COLO829 (cell line): Measurements from ENCODE around the gene ZNF227.
"Not testable (repeated sequence)": the region's sequence is repeated elsewhere in the genome, so short reads cannot be mapped to it uniquely, and the experiment has no call there.

Source experiments
- DNase-seq: peaks from one replicate; pipeline ENCODE4 v3.0.0; 2012; ENCODE audit warnings: low spot score

Gene ZNF227

DNA sequence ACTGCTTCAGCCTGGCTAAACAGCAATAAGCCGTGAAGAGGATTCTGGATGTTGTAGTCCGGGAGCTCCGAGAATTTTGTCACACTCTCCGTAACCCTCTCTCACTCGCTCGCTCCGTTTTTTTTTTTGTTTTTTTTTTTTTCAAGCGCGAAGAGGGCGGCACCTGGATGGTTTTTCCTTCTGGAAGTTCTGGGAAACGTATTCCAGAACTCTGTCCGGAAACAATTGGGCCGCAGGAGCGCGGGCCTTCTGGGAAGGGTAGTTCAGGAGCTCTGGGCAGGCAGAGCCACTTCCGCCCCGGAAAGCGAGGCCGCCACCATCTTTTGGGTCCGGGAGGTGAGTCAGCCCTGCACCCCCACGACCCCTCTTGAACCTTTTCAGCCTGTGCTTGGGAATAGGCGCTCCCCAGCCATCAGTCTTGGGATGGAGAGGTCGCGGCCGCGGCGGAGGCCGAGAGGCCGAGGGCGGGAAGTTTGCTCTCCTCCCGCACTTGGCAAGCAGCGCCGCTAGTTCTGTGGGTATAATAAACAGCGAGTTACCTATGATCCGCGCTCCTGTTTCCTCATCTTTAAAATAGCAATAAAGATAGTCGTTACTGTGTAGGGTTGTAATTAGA is at the start of gene ZNF227:
TSS of gene ZNF227 (plus strand) at position 283 of the 616 bp plus-strand sequence. CDS start 5,261 bp downstream, outside the sequence.
- peak; percentile 64 for DNase-seq

- DNase-seq: no peak
Observed at GRCh38 chr19:44163789-44164188, 48.5 kb upstream of the ZNF227 start.

DNA sequence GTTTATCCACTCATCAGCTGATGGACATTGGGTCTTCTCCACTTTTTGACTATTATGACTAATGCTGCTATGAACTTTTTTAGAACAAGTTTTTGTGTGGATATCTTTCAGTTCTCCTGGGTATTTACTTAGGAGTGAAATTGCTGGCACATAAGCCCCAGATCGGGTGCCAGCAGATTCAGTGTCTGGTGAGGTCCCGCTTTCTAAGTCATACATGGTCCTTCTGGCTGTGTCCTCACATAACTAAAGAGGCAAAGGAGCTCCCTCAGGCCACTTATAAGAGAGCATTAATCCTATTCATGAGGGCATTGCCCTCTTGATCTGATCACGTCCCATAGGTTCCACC is 48.0 kb upstream of the ZNF227 start:
- DNase-seq: no peak

DNA sequence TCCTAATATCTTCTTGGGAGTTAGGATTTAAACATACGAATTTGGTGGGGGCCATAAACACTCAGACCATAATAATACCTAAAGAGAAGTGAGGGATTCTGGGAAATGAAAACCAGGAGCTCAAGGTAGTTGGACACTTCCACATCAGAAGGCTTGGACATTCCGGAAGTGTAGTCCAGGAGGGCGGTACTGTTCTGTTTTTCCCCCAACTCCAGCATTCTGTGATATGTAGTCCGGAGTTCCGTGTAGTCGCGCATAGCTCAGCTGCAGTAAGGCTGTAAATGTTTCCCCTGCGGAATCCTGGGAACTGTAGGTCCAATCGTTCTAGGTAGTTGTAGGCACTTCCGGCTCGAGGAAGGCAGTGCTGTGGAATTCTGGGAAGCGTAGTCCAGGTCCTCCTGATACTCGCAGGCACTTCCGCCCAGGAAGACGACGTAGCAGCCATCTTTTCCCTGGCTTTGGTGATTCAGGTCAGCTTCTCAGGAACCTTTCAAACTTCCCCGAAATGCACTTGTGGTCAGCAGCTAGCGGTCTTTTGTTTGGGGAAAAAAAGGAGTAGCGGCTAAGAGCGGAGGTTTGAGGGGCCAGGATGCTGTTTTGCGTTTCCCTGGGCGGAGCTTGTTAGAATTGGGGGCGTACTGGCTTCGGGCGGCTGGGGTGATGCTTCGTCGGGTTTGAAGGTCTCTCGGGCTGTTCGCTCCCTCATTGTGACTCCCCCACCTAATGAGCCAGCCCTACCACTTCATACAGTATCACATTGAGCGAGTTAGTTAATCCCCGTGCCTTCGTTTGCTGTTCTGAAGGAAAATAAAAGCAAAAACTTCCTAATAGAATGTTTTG is 47.4 kb upstream of the ZNF227 start, which contains the start of gene ZNF226:
TSS of gene ZNF226 (plus strand) at position 428 of the 840 bp plus-strand sequence. CDS start 4,981 bp downstream, outside the sequence.
- peak; percentile 90 for DNase-seq

- DNase-seq: not testable (repeated sequence)
Observed at GRCh38 chr19:44170660-44171059, 41.7 kb upstream of the ZNF227 start.

DNA sequence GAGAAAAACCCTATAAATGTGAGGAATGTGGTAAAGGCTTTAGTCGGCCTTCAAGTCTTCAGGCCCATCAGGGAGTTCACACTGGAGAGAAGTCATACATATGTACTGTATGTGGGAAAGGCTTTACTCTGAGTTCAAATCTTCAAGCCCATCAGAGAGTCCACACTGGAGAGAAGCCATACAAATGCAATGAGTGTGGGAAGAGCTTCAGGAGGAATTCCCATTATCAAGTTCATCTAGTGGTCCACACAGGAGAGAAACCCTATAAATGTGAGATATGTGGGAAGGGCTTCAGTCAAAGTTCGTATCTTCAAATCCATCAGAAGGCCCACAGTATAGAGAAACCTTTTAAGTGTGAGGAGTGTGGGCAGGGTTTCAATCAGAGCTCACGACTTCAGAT is 35.7 kb upstream of the ZNF227 start:
- no peak for DNase-seq

DNA sequence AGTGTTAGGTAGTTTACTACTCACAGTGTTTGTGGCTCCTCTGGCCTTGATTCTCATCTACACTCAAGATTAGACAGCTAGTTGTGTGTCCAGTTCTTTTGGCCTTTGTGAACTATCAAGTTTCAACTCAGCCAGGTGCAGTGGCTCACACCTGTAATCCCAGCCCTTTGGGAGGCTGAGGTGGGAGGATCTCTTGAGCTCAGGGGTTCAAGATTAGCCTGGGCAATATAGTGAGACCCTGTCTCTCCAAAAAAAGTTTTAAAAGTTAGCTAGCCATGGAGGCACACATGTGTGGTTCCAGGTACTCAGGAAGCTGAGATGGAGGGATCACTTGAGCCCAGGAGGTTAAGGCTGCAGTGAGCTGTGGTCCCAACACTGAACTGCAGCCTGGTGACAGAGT is 31.4 kb upstream of the ZNF227 start:
- no peak for DNase-seq

GRCh38 chr19:44182145-44182544 is 30.2 kb upstream of the ZNF227 start:
- DNase-seq: no peak

GRCh38 chr19:44190020-44190419 is 22.3 kb upstream of the ZNF227 start:
- no peak for DNase-seq

DNA sequence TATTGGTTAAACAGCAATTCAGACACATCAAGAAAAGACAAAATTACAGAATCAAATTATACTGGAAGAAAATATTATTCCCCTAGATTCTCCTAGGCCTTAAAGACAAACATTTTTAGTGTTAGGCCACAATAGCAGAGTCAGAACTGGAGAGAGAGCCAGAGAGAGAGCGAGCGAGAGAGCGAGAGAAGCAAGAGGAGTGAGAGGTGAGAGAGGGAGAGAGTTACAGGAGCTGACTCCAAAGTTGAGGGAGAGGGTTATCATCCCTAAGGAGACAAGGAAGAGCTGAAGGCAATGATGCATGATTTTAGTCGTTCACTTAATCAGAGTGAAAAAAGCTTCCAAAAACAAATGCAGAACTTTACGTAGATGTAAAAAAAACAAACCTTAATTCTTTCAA is 20.2 kb upstream of the ZNF227 start:
- no peak for DNase-seq

- no peak for DNase-seq
Observed at GRCh38 chr19:44196772-44197171, 15.6 kb upstream of the ZNF227 start.

- DNase-seq: no peak
Observed at GRCh38 chr19:44202470-44202869, 9.9 kb upstream of the ZNF227 start.

GRCh38 chr19:44202974-44203373 is 9.4 kb upstream of the ZNF227 start:
- no peak for DNase-seq

DNA sequence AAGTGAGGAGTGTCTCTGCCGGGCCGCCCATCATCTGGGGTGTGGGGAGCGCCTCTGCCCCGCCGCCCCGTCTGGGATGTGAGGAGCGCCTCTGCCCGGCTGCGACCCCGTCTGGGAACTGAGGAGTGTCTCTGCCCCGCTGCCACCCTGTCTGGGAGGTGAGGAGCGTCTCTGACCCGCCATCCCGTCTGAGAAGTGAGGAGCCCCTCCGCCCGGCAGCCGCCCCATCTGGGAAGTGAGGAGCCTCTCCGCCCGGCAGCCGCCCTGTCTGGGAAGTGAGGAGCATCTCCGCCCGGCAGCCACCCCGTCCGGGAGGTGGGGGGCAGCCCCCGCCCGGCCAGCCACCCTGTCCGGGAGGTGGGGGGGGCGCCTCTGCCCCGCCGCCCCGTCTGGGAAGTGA is 8.5 kb upstream of the ZNF227 start:
- not testable (repeated sequence) for DNase-seq

DNA sequence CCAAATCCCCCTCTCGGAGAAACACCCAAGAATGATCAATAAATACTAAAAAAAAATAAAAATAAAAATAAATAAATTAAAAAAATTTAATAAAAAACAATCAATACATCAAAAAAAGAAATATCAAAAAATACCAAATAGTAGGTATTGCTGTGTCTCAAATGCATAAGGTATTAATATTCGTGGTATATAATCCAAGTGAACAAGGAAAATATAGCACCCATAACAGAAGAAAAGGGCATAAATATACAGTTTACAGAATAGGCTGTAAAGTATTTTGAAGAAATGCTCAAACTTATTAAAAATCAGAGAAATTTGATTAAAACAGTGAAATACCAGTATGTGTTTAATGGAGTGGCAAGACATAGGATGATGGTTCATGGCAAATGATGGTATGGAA is 7.6 kb upstream of the ZNF227 start:
- no peak for DNase-seq

- DNase-seq: peak; percentile 77
Observed at GRCh38 chr19:44207126-44207803, 5.1 kb upstream of the ZNF227 start.

DNA sequence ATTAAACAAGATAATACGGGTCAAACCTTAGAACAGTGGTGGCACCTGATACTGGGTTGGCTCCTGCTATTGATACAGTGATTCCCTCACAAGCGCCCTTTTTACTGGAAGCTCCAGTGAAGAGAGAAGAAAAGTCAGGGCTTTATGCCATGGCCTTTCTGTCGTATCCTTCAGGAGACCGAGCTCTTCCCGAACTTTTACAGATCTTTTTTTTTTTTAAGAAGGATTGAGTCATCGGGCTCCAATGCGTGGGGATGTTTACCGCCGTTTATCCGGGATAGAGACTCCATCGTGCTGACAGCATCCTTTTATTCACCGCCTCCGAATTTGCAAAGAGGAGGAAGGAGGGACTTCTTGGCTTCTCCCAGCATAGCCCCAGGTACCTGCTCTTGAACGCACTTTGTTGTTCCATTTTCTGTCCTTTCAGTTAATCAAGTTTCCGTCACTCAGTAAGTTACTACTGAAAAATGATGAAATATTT is 574 bp downstream of the ZNF227 start:
- DNase-seq: no peak

DNA sequence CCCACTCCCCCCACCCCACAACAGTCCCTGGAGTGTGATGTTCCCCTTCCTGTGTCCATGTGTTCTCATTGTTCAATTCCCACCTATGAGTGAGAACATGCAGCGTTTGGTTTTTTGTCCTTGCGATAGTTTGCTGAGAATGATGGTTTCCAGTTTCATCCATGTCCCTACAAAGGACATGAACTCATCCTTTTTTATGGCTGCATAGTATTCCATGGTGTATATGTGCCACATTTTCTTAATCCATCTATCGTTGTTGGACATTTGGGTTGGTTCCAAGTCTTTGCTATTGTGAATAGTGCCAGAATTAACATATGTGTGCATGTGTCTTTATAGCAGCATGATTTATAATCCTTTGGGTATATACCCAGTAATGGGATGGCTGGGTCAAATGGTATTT is 7.6 kb downstream of the ZNF227 start:
- not testable (repeated sequence) for DNase-seq

- not testable (repeated sequence) for DNase-seq
Observed at GRCh38 chr19:44220761-44221160, 8.4 kb downstream of the ZNF227 start.

GRCh38 chr19:44221291-44221690 is 9.0 kb downstream of the ZNF227 start:
- not testable (repeated sequence) for DNase-seq

- no peak for DNase-seq
Observed at GRCh38 chr19:44228318-44228717, 16.0 kb downstream of the ZNF227 start.

DNA sequence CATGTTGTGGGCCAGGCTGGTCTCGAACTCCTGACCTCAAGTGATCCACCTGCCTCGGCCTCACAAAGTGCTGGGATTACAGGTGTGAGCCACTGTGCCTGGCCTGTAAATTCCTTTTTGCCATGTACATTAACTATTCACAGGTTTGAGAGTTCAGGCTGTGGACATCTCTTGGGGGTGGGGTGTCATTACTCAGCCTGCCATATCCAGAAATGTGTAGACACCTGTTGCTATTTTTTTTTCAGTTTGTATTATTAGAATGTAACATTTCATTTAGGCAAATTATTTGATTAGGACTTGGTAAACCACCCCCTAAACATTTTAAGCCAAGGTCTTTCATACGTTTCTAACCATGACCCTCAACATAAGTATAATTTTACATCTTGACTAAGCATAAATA is 20.5 kb downstream of the ZNF227 start:
- no peak for DNase-seq

DNA sequence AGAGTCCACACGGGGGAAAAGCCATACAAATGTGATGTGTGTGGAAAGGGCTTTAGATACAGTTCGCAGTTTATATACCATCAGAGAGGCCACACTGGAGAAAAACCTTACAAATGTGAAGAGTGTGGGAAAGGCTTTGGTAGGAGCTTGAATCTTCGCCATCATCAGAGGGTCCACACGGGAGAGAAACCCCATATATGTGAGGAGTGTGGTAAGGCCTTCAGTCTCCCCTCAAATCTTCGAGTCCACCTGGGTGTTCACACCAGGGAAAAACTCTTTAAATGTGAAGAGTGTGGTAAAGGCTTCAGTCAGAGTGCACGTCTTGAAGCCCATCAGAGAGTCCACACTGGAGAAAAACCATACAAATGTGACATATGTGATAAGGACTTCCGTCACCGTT is 24.1 kb downstream of the ZNF227 start:
- no peak for DNase-seq
